CD4-positive, alpha-beta T cell (primary cell): ENCODE data around the gene RER1. TPM values are rescaled to one million over a fixed set of nuclear protein-coding genes. Genes with fewer than 3 reads are reported as not detected.

Source experiments
- ATAC-seq: fragments of 200-7000 bp; cut with Tn5 transposase; one replicate; pipeline ENCODE4 v1.10.0; 2022; ENCODE audit warnings: mild to moderate bottlenecking; ENCODE audit not compliant: poor library complexity
- CTCF ChIA-PET: fragments of 350-600 bp; sonication (Branson Sonifier 250); formaldehyde crosslinking; loops from one replicate; lab custom pipeline; 2021; ENCODE audit warnings: antibody characterized with exemption, inconsistent platforms; lab: Charles Lee
- POLR2A ChIA-PET: fragments of 350-600 bp; sonication (Branson Sonifier 250); formaldehyde crosslinking; loops from one replicate; lab custom pipeline; 2021; ENCODE audit warnings: antibody characterized with exemption, inconsistent platforms; lab: Charles Lee
- DNase-seq, 14 experiments: peaks; one replicate each; pipeline ENCODE4 v3.0.0-alpha.2; 2013 to 2020; ENCODE audit warnings: mixed read lengths in 2 of 14
- H3K27ac ChIP-seq, 2 donors: one replicate each; pipeline versions ENCODE4 v1.5.1 to v1.7.0; 2013; ENCODE audit warnings: low read length in 2 of 2, low read depth in 1 of 2, mild to moderate bottlenecking in 1 of 2
- H3K27me3 ChIP-seq, 2 experiments: 1 replicate in 1 of 2; 2 replicates in 1 of 2; pipeline versions ENCODE4 v1.6.1 to v1.7.0; 2013; ENCODE audit warnings: low read length in 2 of 2, control low read depth in 1 of 2, mild to moderate bottlenecking in 1 of 2, moderate library complexity in 1 of 2; ENCODE audit not compliant: insufficient read depth in 2 of 2, control insufficient read depth in 1 of 2
- H3K36me3 ChIP-seq: one replicate; pipeline ENCODE4 v1.6.1; 2013; ENCODE audit warnings: low read length, control low read depth; ENCODE audit not compliant: insufficient read depth
- H3K4me1 ChIP-seq: one replicate; pipeline ENCODE4 v1.6.1; 2013; ENCODE audit warnings: low read length, control low read depth; ENCODE audit not compliant: insufficient read depth
- H3K4me3 ChIP-seq: one replicate; pipeline ENCODE4 v1.5.1; 2013; ENCODE audit warnings: mild to moderate bottlenecking, low read length, moderate library complexity
- H3K9me3 ChIP-seq, 2 experiments: 1 replicate in 1 of 2; 2 replicates in 1 of 2; pipeline versions ENCODE4 v1.6.1 to v1.7.0; 2013; ENCODE audit warnings: low read length in 2 of 2, mild to moderate bottlenecking in 2 of 2, control low read depth in 1 of 2, moderate library complexity in 1 of 2; ENCODE audit not compliant: control insufficient read depth in 1 of 2, insufficient read depth in 1 of 2
- H3K27ac Mint-ChIP-seq: one replicate; pipeline ENCODE4 v1.8.0; 2020; ENCODE audit warnings: mixed read lengths
- H3K27me3 Mint-ChIP-seq: one replicate; pipeline ENCODE4 v1.8.0; 2021; ENCODE audit warnings: mixed read lengths
- H3K36me3 Mint-ChIP-seq: one replicate; pipeline ENCODE4 v1.8.0; 2021; ENCODE audit warnings: low read depth, mixed read lengths
- H3K4me1 Mint-ChIP-seq: one replicate; pipeline ENCODE4 v1.8.0; 2021; ENCODE audit warnings: low read depth, mixed read lengths
- H3K4me3 Mint-ChIP-seq: one replicate; pipeline ENCODE4 v1.8.0; 2020; ENCODE audit warnings: mild to moderate bottlenecking, mixed read lengths
- H3K9me3 Mint-ChIP-seq: one replicate; pipeline ENCODE4 v1.8.0; 2020; ENCODE audit warnings: mixed read lengths
- CTCF ChIP-seq: fragments of 200-600 bp; IDR thresholded peaks from one replicate; pipeline ENCODE4 v1.8.0; 2022; ENCODE audit warnings: antibody characterized with exemption, mild to moderate bottlenecking
- intact Hi-C, 2 experiments: fragments of 100-400 bp; cut with DNase I in 1 of 2; cut with micrococcal nuclease in 1 of 2; formaldehyde crosslinking; loops; one replicate each; pipeline versions ENCODE4 v1.15.1 to v1.9.0; 2023 to 2025; cut with DNase I, micrococcal nuclease
- total RNA-seq, 174 experiments: library from RNA in 2 of 174; stranded (reverse) in 2 of 174; gene quantifications; one replicate each; pipeline ENCODE4 v1.2.3 and lab custom pipeline; 2021 to 2026

Gene RER1
- total RNA-seq, 2 experiments from 2014 or later: 57.9 to 60.7 TPM

GRCh38 chr1:2425892-2426291, 34.3 kb downstream of the RER1 start:
- ChIA-PET POLR2A (no interaction called here), CTCF (no interaction called here)
- no peak for ATAC-seq
- intact Hi-C loops: no loop called here
- Mint-ChIP-seq H3K4me3 (no peak overlapping the region), H3K4me1 (no peaks in the 10 kb centered on the region), H3K27ac (no peak overlapping the region), H3K27me3 (no peaks in the 10 kb centered on the region), H3K36me3 (peaks cover 4% of the 10 kb centered on the region), H3K9me3 (no peaks in the 10 kb centered on the region)
- no peak overlapping the region for H3K4me3 ChIP-seq
- no peak for DNase-seq
- H3K27ac ChIP-seq: no peak overlapping the region
- no peak for TF ChIP-seq CTCF
- H3K9me3 ChIP-seq: peaks cover 4 to 27% of the 10 kb centered on the region in 2 experiments
- H3K36me3 ChIP-seq: no peaks in the 10 kb centered on the region
- H3K4me1 ChIP-seq: peaks cover 9% of the 10 kb centered on the region
- no peaks in the 10 kb centered on the region for H3K27me3 ChIP-seq

DNA sequence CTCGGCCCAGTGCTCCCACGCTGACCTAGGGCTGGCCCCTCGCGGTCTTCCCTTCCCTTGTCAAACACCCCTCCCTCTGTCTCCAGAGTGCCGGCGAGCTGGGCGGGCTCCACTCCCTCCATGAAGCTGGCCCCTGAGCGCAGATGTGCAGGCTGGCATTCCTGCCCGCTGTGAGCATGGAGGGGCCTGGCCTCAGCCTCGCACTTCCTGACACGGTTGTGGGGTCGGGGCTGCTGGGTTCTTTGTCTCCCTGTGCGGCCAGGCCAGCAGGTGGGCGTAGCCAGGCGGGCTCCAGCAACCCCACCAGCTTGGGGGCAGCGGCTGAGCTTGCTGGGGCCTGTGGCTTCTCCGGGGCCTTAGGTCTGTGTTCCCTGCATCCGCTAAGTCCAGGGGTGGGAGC, 34.9 kb downstream of the RER1 start:
- ChIA-PET POLR2A (no interaction called here), CTCF (no interaction called here)
- Mint-ChIP-seq H3K4me3 (no peak overlapping the region), H3K36me3 (peaks cover 4% of the 10 kb centered on the region), H3K4me1 (no peaks in the 10 kb centered on the region), H3K27me3 (no peaks in the 10 kb centered on the region), H3K9me3 (no peaks in the 10 kb centered on the region), H3K27ac (no peak overlapping the region)
- ATAC-seq (no peak), DNase-seq (no peak)
- intact Hi-C loops: no loop called here
- H3K36me3 ChIP-seq: no peaks in the 10 kb centered on the region
- H3K9me3 ChIP-seq: peaks cover 4 to 27% of the 10 kb centered on the region in 2 experiments
- TF ChIP-seq CTCF: no peak
- no peak overlapping the region for H3K4me3 ChIP-seq
- no peak overlapping the region for H3K27ac ChIP-seq
- peaks cover 9% of the 10 kb centered on the region for H3K4me1 ChIP-seq
- no peaks in the 10 kb centered on the region for H3K27me3 ChIP-seq

DNA sequence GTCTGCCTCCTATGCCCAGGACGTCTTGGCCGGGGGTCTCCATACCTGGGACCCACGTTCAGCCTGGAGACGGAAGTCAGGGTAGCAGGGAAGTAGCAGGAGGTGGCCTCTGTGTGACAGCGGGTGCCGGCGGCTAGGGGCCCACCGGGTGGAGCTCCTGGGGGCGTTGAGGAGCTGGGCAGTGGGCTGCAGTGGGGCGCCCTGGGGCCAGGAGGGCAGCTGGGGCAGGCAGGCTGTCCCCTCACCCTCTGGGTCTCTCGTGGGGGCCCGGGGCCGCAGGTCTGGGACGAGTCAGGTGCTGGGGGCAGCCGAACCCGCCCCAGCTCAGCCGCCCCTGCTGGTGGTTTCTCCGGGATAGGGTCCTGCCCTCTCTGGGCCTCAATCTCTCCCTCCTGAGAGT, 35.4 kb downstream of the RER1 start:
- POLR2A ChIA-PET: no interaction called here
- peaks cover 4 to 27% of the 10 kb centered on the region in 2 experiments for H3K9me3 ChIP-seq
- Mint-ChIP-seq H3K4me1 (no peaks in the 10 kb centered on the region), H3K9me3 (no peaks in the 10 kb centered on the region), H3K36me3 (peaks cover 4% of the 10 kb centered on the region), H3K27ac (no peak overlapping the region), H3K4me3 (no peak overlapping the region), H3K27me3 (no peaks in the 10 kb centered on the region)
- intact Hi-C loops: no loop called here
- H3K4me3 ChIP-seq: no peak overlapping the region
- ATAC-seq: no peak
- no peak for DNase-seq
- H3K27ac ChIP-seq: no peak overlapping the region
- H3K36me3 ChIP-seq: no peaks in the 10 kb centered on the region
- H3K27me3 ChIP-seq: no peaks in the 10 kb centered on the region
- no peak for TF ChIP-seq CTCF
- CTCF ChIA-PET: no interaction called here
- H3K4me1 ChIP-seq: peaks cover 9% of the 10 kb centered on the region
